ENCODE measurements around the gene SH2D1B.

The SH2D1B gene

GRCh38 chr1:162398999-162399580 is 12.8 kb downstream of the SH2D1B start:
- DNase-seq (ENCODE audit: low spot score), result no peak

GRCh38 chr1:162397943-162398560 is 13.9 kb downstream of the SH2D1B start:
- no peak for DNase-seq (ENCODE audit: low spot score)

- no peak for DNase-seq (ENCODE audit: low spot score)
Measured at GRCh38 chr1:162397039-162397448, 14.9 kb downstream of the SH2D1B start.

- no peak for DNase-seq (ENCODE audit: low spot score)
Measured at GRCh38 chr1:162396201-162396906, 15.6 kb downstream of the SH2D1B start.

GRCh38 chr1:162391790-162392563 is 20.0 kb downstream of the SH2D1B start:
- no peak for DNase-seq (ENCODE audit: low spot score)

GRCh38 chr1:162390396-162391185 is 21.3 kb downstream of the SH2D1B start:
- no peak for DNase-seq (ENCODE audit: low spot score)

GRCh38 chr1:162389971-162390370 is 22.0 kb downstream of the SH2D1B start:
- no peak for DNase-seq (ENCODE audit: low spot score)

GRCh38 chr1:162389021-162389818 is 22.7 kb downstream of the SH2D1B start:
- DNase-seq (ENCODE audit: low spot score), result no peak

- no peak for DNase-seq (ENCODE audit: low spot score)
Measured at GRCh38 chr1:162388615-162389014, 23.3 kb downstream of the SH2D1B start.

GRCh38 chr1:162388083-162388594 is 23.8 kb downstream of the SH2D1B start:
- no peak for DNase-seq (ENCODE audit: low spot score)

GRCh38 chr1:162387226-162388082 is 24.5 kb downstream of the SH2D1B start:
- DNase-seq (ENCODE audit: low spot score), result no peak

- no peak for DNase-seq (ENCODE audit: low spot score)
Measured at GRCh38 chr1:162386292-162387225, 25.4 kb downstream of the SH2D1B start.

GRCh38 chr1:162385702-162386101 is 26.2 kb downstream of the SH2D1B start:
- DNase-seq (ENCODE audit: low spot score), result no peak

- no peak for DNase-seq (ENCODE audit: low spot score)
Measured at GRCh38 chr1:162385280-162385623, 26.7 kb downstream of the SH2D1B start.

- no peak for DNase-seq (ENCODE audit: low spot score)
Measured at GRCh38 chr1:162384601-162385279, 27.2 kb downstream of the SH2D1B start.

GRCh38 chr1:162384116-162384515 is 27.8 kb downstream of the SH2D1B start:
- DNase-seq (ENCODE audit: low spot score), result no peak

GRCh38 chr1:162383516-162383915 is 28.4 kb downstream of the SH2D1B start:
- DNase-seq (ENCODE audit: low spot score), result no peak

GRCh38 chr1:162383091-162383490 is 28.8 kb downstream of the SH2D1B start:
- DNase-seq (ENCODE audit: low spot score), result no peak

All from HuH-7.5 (cell line).